GM18867 (cell line): ENCODE measurements around the gene HMCES.
"Not testable (repeated sequence)": the region's sequence is repeated elsewhere in the genome, so short reads cannot be mapped to it uniquely, and the experiment has no call there.

Source experiments
- ATAC-seq: cut with Tn5 transposase; IDR thresholded peaks from one replicate; pipeline ENCODE4 v1.9.1; 2021; ENCODE audit warnings: mild to moderate bottlenecking, moderate library complexity; ENCODE audit not compliant: unreplicated experiment

Gene HMCES

DNA sequence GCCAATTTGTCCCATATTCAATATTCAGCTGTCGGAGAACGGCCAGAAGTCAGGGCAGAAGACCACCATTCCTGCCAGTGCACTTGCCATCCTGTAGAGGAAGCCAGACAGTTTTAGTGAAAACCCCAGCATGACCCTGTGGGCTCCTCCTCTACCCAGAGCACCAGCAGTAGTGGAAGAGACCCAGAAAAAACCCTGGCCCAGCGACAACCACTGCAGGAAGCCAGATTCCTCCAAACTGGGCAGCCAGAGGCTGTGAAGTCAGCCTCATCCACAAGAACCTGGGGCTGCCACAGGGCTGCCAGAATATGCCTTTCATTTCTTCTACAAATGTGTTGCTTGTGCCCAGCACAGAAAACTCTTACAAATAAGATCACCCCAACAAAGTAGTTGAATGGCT, 67.3 kb downstream of the HMCES start:
- ATAC-seq, result no peak

DNA sequence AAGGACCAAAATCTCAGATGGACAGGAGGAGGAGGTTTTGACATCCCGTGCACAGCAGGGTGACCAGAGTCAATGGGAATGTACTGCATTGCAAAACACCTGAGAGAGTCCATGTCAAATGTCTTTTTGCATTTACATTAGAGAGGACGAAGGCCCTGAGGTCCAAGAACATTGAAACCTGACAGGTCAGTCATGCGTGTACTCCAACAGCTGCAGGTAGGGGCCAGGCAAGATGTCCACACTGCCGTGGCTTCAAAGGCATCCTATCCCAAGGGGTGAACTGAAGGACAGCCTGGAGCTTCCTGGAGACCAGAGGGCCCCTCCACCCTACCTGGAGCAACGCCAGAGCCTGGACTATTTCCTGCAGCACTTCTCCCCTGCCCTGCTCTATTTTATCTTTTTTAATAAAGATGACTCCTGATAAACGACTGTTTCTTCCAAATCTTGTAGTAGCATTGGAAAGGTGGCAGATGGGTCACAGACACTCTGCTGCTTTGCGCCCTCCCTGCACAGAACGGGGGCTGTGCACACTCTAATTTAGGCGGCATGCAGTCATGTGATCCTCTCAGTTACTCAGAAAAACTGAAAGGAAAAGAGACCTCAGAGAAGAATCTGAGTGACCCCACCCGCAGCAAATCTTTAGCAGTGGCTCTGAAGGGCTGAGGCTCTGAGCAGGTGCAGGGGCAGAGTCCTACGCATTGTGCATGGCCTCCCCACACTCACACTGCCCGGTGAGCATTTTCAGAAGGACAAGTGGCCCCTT, 68.2 kb downstream of the HMCES start:
- ATAC-seq, result no peak

DNA sequence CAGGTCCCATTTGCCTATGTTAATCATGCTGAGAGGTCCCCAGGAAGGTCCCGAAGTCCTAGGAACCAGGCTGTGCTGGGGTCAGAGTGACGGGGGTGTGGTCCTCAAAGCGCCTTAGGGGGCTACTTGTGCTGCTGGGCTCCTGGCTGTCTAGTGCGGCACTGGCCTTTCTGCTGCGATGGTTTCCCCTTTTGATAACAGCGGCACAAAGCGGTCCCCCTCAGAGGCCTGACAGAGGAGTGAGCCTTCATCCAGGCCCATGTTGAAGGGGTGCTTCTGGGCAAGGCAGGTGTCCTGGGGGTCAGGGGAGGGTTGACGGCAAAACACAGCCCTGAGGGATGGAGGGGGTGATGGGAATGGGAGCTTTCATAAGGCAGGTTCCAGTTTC, 68.8 kb downstream of the HMCES start:
- no peak for ATAC-seq

DNA sequence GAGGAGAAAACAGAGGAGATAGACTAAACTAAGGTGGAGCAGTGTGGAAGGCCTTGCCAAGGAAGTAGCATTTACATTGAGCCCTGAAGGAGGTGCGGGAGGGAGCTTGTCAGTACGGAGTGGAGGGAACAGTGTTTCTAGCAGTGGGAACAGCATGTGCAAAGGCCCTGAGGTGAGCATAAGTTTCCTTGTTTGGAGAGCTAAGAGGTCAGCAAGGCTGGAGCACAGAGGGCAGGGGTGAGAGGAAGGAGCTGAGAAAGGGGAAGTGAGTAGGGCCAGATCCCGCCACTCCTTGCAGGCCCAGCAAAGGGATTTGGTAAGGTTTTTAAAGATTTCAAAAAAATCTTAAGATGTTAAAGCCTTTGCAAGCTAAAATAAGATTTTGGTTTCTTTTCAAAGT, 70.1 kb downstream of the HMCES start:
- no peak for ATAC-seq

DNA sequence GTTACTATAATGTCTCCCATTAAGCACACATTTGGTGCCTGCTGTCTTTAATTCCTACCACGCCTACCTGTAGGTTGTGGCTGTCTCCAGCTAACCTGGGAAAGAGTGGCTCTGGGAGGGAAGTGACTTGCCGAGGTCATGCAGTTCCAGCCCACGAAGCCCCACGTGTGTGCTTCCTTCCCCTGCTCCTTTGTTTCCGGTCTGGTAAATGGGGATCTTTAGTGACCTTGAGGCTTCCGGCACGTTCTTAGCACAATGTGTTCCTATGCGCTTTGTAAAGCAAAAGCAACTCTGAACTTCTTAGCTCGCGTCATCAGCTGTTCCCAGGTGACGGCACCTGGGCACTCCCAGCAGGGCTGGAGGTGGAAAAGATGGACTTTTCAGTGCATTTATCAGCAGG, 70.5 kb downstream of the HMCES start:
- not testable (repeated sequence) for ATAC-seq

DNA sequence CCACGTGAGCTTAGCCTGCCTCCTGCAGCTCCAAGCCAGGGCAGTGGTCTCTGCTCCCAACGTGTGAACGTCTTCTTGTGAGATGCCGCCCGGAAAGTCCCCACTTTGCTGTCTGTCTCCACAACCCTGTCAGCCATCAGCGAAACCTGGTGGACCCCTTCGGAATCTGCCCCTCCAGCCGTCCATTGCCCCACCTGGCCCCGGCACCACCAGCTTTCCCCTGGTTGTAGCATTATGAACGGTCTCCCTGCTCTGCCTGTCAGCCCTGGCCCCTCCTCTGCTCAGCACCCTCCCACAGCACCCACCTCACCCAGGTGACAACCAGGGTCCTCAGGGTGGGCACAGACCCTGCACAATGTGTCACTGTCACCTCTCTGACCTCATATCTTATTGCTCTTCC, 71.1 kb downstream of the HMCES start:
- ATAC-seq, result no peak

DNA sequence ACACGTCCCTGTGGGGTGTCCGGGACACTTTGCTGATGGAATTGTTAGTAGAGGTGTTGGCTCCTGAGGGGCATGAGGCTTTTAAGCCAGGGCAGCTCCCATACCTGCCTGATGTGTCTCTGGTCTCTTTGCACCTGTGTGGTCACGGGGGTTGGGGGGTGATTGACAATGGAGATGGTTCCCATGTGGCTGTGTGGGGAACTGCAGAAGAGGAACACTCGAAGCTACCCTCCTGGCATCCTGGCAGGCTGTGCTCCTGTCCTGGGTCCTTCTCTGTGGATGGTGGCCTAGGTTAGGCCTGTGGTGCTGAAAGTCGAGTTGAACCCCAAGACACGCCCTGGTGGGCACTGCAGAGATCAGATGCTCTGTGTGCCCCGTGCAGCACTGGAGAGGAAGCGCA, 73.4 kb downstream of the HMCES start:
- no peak for ATAC-seq

DNA sequence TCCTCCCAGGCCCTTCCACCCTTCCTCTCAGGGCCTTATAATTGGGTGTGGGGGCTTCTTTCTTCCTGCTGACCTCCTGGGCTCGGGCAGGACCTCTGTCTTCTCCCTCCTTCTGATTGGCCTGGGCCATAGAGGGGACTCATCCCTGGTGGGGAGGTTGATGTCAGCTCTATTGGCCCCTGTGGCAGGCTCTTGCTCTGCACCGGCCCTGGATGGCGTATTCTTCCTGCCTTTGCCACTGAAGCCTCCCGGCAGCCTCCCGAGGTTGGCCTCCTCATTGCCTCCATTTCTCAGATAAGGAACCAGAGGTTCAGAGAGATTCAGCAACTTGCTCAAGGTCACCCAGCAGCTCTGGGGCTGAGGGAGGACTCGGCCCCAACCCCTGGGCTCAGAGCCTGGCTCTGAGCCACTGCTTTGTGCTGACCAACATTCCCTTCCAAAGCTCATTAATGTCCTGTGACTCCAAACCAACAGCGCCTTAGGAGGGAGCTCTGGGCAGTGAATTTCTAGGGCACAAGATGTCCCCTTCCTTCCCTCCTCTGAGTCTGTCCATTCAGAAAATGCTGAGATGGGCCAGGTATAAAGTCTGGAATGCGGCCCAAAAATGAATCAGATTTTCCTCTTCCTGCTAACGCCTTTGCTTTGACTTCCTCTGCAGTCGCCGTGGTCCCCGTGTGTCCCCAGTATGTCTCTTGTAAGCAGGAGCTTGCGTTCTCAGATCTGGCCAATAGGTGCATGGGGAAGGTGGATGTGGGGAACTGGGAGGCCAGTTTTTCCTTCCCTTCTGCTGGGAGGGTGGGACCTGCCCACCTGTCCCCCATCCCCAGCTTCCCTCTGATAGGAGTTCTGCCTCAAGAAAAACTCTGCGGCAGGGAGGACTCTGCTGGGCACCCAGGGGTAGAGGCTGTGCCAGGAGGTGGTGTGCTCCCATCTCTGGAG, 74.2 kb downstream of the HMCES start:
- ATAC-seq, result no peak

DNA sequence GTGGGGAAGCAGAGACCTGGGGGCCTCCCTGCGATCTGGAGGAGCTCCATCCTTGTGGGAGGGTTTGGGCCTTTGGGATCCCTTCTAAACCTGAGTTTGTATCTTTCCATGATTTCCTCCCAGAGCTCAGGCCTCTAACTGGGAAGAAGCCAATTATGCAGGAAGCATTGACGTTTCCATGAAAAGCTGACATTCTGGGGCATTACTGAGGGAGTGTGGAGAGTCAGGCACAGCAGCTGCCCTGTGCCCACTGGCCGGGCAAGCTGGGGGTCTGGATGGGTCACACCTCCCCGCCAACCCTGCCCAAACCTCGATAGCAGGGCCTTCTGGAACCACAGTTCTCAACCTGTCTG, 74.9 kb downstream of the HMCES start:
- no peak for ATAC-seq
